HG02981 (cell line): Measurements from ENCODE around the gene TTC27.
"Not testable (repeated sequence)": the region's sequence is repeated elsewhere in the genome, so short reads cannot be mapped to it uniquely, and the experiment has no call there.

Source experiments
- ATAC-seq: cut with Tn5 transposase; IDR thresholded peaks from one replicate; pipeline ENCODE4 v1.9.1; 2021; ENCODE audit warnings: mild to moderate bottlenecking, moderate library complexity; ENCODE audit not compliant: unreplicated experiment

The TTC27 gene

DNA sequence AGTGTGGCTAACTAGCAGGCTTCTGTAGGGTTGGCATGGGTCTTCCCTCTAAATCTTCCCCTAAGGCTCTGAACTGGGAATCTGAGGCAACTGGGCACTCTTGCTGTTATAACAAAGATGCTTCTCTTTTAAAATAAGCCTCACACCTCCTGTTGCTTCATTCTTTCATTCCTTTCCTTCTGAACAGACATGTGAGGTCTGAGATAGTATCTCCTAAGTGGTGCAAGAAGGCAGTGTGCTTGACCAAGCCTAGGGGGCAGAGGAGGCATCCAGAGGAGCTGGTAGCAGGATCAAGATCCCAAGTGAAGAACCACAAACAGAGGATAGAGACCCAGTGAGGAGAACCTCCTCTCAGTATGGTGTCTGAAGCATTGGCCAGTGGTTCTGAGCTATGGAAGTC lies 90.9 kb downstream of the TTC27 start:
- ATAC-seq = no peak

DNA sequence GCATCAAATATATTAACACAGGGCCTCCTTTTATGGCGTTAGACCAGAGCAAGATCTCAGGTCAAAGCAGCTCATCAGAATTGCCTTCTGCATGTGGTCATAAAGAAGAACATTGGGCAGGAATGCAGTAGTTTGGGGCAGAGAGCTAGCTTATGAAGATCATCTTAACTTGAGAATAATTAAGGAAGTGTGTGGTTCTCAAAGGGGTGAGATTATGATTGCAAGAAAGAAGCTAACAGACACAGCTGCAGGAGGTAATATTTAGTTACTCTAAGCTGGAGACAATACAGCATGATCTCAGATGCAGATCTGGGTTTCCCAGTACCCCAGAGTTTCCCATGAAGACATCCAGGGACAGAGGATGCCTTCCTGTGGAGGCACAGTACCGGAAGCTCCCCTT lies 91.6 kb downstream of the TTC27 start:
- no peak for ATAC-seq

DNA sequence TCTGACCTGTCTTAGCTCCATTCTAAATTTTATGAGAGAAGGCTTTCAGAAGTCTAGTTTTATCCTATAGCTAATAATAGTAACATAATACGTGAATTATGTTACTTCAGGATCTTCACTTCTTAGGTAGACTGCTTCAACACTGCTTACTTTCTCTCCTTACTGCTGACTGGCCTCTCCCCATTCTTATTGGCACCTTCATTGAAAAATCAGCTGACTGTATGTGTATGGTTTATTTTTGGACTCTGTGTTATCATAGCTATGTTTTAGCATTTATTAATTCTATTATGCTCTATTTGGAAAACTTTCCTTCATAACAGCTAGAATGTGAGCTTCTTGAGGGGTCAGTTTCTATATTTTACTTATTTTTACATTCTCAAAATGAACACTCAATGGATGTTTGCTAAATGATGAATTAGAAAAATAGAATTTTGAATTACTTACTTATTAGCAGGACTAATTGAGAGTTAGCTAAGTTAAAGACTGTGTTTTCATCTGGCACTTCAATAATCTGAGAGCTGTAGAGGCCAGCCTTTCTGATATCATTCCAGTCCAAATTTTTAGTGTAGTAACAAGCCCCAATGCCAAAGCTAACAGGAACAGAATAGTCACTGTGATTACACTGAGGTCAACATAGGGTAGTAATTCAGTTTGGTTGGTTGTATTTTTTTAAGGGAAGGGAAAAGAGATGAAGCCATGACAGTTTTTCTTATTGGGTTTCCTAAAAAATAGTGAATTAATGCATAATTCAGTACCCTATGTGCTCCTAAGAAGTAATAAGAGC lies 92.3 kb downstream of the TTC27 start:
- ATAC-seq = no peak

DNA sequence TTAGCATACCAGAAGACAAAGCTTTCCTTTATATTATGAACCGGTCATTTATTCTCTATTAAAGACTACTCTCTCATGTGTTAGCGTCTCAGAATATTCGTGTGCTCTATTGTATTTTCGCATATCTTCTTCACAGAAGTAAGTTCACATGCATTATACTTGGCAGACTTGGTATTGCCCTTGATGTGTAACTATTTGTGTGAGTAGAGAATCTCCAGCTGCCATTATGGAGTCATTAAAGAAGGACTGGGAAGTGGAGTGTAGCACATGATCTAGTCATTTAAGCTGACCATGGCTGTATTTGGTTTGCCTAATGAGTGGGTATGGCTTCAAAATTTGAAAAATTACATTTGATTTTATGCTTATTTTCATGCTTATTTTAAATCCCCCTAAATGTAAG lies 92.9 kb downstream of the TTC27 start:
- ATAC-seq = no peak

DNA sequence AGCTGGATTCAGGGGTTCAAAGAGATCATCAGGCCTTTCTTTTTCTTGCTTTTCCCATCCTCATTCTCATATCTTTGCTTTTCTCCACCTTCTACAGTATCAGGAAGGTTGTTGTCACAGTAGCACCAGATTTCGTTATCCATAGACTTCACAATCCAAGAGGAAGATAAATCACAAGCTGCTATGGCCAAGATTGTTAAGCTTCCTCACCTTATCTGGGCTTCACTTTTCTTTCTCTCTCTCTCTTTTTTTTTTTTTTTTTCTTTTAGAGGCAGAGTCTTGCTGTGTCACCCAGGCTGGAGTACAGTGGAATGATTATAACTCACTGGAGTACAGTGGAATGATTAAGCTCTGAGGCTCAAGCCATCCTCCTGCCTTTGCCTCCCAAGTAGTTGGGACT lies 93.5 kb downstream of the TTC27 start:
- ATAC-seq = no peak

DNA sequence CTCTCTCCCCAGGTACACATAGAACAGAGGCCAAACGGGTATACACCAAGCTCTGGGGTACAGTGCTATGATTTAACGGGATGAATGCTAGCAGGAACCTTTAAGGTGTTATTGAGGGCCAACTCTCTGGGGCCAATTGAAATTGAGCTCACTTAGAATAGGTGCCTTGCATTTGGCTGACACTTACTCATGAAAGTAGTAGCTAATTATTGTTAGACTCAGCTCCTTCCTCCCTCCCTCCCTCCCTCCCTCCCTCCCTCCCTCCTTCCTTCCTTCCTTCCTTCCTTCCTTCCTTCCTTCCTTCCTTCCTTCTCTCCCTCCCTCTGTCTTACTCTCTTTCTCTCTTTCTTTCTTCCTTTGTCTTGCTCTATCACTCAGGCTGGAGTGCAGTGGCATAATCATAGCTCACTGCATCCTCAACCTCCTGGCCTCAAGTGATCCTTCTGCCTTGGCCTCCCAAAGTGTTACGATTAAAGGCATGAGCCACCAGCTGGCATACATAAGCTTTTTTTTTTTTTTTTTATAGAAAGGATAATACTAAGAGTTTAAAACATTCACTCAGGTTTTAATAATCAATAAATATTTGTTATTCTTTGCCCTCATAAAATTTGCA lies 95.7 kb downstream of the TTC27 start:
- no peak for ATAC-seq

DNA sequence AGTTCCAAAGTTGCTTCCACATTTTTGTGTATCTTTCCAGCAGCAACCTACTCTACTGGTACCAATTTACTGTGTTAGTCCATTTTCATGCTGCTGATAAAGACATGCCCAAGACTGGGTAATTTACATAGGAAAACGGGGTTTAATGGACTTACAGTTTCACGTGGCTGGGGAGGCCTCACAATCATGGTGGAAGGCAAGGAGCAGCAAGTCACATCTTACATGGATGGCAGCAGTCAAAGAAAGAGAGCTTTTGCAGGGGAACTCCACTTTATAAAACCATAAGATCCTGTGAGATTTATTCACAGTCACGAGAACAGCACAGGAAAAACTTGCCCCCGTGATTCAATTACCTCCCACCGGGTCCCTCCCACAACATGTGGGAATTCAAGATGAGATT lies 98.8 kb downstream of the TTC27 start:
- ATAC-seq = not testable (repeated sequence)

DNA sequence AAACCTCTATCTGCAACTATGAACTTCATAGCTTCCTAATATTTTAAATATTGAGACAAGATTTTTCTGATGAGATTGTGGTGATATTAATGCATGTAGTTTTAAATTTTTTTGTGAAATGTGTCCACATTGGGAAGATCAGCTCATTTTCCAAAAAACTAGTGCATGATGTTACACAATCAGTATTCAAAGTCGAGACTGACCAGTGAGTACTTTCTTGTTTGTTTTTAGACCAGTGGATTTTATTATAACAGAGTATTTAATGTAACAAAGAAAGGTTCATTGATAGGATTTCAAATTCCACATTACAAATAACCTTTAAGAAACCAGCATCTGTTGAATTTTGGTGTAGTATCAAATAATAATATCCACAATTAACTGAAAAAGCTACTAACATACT lies 99.3 kb downstream of the TTC27 start:
- ATAC-seq = no peak

DNA sequence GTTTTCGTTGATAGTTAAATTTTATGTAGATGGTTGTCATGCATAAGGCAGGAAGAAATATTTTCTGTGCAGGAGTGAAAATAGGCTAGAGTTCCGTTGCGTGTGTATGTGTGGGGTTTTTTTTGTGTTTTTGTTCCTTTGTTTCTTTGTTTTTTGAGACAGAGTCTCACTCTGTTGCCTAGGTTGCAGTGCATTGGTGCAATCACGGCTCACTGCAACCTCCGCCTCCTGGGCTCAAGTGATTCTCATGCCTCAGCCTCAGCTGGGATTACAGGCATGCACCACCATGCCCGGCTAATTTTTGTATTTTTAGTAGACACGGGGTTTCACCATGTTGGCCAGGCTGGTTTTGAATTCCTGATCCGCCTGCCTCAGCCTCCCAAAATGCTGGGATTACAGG lies 103.1 kb downstream of the TTC27 start:
- not testable (repeated sequence) for ATAC-seq

DNA sequence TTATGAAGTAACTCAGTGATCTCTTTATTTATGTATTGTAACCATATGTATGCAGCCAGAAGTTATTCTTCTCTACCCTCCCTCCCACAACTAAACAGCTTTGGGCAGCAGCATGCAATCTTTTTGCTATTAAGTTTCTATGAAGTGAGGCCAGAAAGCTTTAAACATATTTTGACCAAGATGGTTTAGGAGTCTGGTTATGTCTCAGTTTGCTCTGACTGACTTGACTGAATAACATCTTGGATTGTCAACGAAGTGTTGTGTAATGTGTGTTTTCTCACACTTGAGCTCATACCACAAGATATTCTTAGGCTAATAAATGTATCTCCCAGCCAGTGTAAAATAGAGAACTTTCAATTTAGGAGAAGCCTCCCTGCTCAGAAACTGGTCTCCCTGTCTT lies 104.3 kb downstream of the TTC27 start:
- no peak for ATAC-seq

DNA sequence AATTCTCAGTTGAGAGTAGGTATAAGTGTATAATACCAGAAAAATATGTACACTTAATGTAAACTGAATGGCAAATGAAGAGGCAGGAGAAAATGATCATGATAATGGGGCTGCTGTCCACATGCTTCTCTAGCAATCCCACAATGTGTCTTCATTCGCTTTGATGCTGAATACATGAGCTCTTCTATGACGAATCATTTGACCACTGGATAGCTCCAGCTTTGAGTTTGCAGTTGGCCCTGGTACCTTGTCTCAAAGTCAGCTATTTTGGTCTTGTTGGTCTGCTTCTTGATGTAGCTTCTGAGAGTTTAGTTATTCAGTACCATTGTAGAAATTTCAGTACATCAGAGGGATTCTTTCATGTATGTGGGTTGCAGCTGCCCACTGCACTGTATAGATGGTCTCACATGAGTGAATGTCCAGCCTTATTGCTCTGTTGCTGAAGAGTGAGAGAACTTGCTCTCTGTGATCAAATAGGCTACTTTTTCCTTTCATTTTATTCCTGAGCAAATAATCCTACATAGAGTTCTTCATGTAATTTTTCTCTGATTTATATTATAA lies 105.1 kb downstream of the TTC27 start:
- no peak for ATAC-seq

DNA sequence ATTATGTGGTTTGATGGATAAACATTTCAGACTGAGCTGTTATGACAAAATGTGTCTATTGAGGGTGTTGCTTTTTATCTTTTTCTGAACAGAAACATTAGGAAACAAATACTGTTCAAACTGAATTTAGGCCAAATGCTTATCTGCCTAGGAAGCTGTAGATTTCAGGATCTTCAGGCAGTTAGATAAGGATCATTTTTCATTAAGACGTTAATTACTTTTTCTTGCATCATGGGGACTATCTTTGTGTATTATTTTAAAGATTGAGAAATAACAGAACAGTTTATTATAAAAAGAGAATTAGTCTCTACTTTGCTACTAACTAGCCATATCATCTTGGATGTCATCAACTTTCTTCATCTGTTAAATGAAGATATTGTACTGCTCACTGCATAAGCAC lies 107.5 kb downstream of the TTC27 start:
- ATAC-seq = no peak

DNA sequence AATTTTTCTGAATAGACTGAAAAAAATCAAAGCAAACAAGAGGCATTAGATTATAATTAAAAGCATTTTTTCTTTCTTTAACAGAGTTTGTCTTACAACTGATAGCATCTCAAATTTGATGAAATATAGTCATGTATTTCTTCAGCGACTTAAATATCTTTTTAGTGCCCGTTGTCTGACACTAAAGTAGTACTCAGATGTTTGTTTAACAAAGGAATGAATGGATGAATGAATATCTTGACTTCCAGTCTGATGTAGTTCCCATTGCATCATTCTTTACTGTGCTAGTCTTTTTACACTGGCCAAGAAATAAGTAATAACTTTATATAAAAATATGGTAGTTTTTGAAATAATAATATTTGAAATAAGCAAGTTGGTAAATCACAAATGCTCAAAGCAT lies 111.1 kb downstream of the TTC27 start:
- no peak for ATAC-seq

DNA sequence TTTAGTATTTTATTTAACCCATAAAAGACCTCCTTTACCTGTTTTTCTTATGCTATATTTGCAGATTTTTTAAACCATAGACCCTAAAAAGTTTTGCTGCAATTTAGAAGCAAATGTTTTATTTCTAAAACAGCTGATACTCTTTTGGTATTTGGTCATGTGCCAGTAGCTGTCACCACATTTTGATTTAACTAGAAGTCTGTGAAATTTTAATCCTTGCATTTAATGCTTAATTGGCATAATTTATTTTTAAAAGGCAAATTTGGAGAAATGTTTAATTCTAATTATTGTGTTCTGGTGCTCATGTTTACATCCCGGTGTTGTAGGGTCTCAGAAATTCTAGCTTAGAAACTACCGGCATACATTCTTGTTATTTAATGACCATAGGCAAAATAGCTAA lies 111.8 kb downstream of the TTC27 start:
- ATAC-seq = no peak

DNA sequence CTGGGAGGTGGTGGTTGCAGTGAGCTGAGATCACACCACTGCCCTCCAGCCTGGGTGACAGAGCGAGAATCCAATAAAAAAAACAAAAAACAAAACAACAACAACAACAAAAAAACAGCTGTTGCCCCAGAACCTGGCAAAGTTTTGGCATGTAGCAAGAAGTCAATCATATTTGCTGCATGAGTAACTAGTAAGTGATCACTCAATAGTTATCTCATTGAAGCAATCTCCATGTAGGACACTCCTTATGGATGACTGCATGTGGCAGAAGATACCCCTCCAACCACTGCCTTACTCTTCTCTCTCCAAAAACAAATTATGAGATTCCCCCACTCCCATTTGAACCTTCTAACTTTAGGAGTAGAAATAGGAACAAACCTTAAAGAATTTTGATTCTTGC lies 113.7 kb downstream of the TTC27 start:
- no peak for ATAC-seq

DNA sequence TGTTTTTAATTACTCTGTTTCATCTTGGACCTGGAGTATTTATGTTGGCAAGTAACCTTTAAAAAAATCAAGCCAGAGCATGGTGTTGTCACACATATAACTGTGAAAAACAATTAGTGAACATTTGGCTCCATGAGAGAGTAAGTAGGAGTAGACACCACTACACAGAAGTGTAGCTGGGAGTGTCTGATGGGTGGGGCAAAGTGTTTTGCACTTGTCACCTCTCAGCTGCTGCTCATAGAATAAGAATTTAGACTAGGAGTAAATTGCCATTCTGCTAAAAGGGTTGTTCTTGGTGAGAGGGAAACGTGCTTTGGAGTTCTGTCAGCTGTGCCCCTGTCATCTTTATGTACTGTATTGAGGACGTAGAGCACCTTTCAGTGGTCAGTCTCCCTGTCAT lies 114.5 kb downstream of the TTC27 start:
- ATAC-seq = no peak

DNA sequence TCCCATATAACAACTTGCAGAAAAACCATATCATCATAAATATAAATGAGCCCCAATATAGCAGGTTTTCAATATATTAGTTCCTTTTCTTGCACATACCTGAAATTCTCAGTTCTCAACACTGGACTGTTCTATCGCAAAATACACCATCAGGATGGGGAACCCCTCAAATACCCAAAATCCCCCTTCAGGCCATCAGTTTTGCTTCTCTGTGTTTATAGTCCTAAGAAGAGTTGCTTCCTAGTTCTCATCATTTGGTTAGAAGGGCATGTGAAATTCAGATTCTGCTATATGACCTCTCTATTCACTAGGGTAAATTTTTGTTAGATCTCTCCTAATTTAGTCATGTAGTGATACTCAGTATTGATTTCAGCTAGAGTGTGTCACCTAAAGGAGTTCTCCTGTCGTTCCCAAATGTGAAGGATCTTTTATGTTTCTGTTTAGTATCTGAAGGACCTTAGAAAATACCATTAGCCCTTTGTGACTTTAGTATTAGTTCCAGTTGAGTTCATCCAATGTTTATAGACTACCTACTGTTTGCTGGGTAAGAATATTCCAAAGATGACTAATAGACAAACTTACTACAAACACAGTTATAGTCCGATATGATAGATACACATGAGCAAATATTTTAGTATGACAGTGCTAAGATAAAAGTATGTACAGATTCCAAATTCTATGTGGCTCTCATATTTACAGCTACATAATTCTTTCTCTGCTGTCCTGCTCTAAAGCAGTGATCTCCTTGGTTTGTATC lies 115.8 kb downstream of the TTC27 start:
- no peak for ATAC-seq

DNA sequence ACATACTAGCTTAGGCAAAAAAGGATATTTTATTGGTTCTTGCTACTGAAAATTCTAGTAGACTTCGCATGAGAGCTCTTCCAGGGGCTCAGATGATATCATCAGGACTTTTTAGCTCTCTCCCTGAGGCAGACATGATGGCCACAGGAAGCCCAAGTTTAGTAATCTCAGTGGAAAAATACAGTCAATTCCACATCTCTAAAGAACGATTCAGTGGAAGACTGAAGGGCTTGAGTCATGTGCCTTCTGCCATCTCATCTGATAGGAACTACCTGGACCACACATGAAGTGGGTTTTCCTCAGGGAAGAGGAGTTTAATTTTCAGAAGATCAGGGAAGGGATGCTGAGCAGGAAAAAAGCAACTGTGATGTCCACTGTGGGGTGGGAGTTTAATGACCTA lies 117.3 kb downstream of the TTC27 start:
- no peak for ATAC-seq

DNA sequence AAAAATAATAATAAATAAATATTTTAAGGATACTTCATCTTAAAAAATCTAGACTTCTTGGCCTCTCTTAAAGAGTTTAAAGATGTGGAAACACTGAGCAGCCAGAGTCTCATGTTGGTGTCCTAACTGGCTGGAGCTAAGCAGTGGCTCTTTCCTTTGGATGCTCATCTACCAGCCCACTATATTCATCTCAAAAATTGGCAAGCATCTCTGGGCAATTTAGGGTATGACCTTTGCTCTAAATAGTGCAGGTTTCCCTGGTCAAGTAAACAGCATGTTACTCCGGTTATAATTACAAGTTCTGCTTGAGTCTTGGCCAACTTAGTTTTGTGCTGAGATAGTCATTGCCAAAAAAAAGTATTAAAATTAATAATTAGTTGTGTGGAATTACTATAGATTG lies 117.8 kb downstream of the TTC27 start:
- ATAC-seq = no peak

DNA sequence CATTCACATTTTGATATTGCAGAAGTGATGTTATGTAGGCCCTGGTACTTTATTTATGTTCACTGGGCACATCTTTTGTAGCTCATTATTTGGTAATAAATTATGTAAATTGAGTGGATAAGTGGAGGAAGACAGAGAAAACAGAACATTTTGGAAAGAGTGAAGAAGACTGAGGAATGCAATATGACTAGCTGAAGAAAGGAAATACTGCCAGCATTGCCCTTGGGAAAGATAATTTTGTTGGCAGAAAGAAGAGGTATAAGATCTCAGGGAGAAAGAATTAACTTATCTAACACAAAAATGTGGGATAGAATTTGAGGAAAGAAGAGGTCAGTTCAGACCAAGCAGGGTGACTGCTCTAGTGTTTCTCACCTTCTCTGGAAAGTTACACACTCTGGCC lies 118.8 kb downstream of the TTC27 start:
- ATAC-seq = no peak

DNA sequence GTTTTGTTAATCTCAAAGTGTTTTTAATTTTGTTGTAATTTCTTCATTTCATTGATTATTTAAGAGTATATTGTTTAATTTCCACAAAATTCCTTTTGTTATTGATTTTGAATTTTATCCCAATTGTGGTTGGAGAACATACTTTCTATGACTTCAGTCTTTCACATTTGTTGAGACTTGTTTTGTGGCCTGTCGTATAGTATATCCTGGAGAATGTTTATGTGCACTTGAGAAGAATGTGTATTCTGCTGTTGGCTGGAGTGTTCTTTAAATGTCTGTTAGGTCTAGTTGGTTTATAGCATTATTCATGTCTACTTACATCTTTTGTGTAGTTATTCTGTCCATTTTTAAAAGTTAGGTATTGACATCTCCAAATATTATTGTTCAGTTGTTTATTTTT lies 120.3 kb downstream of the TTC27 start:
- no peak for ATAC-seq

DNA sequence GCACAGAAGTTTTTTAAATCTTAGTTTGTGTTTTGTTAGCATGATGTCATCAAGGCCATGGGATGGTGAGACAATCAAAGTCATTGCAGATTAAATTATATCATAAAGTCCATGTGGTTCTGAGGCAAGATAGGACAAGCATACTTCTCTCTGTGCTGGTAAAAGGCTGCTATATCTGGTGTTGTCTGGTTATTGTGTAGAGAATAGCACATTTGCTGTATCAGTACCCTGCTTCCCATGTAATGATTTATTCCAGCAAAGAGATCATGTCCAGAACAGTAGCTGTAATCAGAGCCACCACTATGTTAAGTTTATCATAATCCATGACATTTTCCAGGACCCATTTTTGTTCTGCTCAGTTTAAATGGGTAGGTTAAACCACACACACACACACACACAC lies 123.0 kb downstream of the TTC27 start:
- no peak for ATAC-seq
